Liver (tissue), 9 donors: ENCODE results near the gene MAD2L1. TPM values are rescaled to one million over a fixed set of nuclear protein-coding genes. Genes with fewer than 3 reads are reported as not detected.

Source experiments
- DNase-seq: peaks from one replicate; pipeline ENCODE4 v3.0.0-alpha.2; 2017; ENCODE audit warnings: low spot score
- H3K27ac ChIP-seq, 2 donors: one replicate each; pipeline ENCODE4 v1.7.0; 2013; ENCODE audit warnings: inconsistent platforms in 2 of 2, low read length in 2 of 2, control low read depth in 1 of 2, low read depth in 1 of 2, mild to moderate bottlenecking in 1 of 2
- H3K27me3 ChIP-seq, 4 donors: one replicate each; pipeline versions ENCODE4 v1.6.1 to v1.7.0; 2013; ENCODE audit warnings: low read length in 3 of 4, inconsistent platforms in 1 of 4, mild to moderate bottlenecking in 1 of 4, moderate library complexity in 1 of 4; ENCODE audit not compliant: control insufficient read depth in 4 of 4, insufficient read depth in 4 of 4
- H3K36me3 ChIP-seq, 4 donors: one replicate each; pipeline versions ENCODE4 v1.6.1 to v1.7.0; 2013; ENCODE audit warnings: low read length in 3 of 4, mild to moderate bottlenecking in 3 of 4, low read depth in 1 of 4, moderate library complexity in 1 of 4; ENCODE audit not compliant: control insufficient read depth in 4 of 4, insufficient read depth in 3 of 4
- H3K4me1 ChIP-seq, 4 donors: one replicate each; pipeline versions ENCODE4 v1.6.1 to v1.7.0; 2013; ENCODE audit warnings: low read length in 3 of 4, mild to moderate bottlenecking in 3 of 4, moderate library complexity in 1 of 4; ENCODE audit not compliant: control insufficient read depth in 4 of 4, insufficient read depth in 4 of 4
- H3K4me3 ChIP-seq, 3 donors: one replicate each; pipeline versions ENCODE4 v1.6.1 to v1.7.0; 2013; ENCODE audit warnings: low read length in 3 of 3, control low read depth in 1 of 3, low read depth in 1 of 3, mild to moderate bottlenecking in 1 of 3
- H3K9ac ChIP-seq, 2 donors: one replicate each; pipeline ENCODE4 v1.7.0; 2013; ENCODE audit warnings: low read length in 2 of 2, mild to moderate bottlenecking in 2 of 2, moderate library complexity in 2 of 2, control low read depth in 1 of 2, low read depth in 1 of 2
- H3K9me3 ChIP-seq, 4 donors: one replicate each; pipeline versions ENCODE4 v1.6.1 to v1.7.0; 2013; ENCODE audit warnings: low read length in 3 of 4; ENCODE audit not compliant: control insufficient read depth in 4 of 4
- ATF3 ChIP-seq: IDR thresholded peaks from 2 replicates; pipeline ENCODE4 v1.6.1; 2016; ENCODE audit warnings: antibody characterized with exemption
- CTCF ChIP-seq: fragments of 150-350 bp; IDR thresholded peaks from 2 replicates; pipeline ENCODE4 v1.5.1; 2017; ENCODE audit warnings: improper control_type of control experiment, low read depth, low read length; ENCODE audit not compliant: missing input control
- EGR1 ChIP-seq, 2 donors: IDR thresholded peaks; 2 replicates each; pipeline ENCODE4 v1.6.1; 2016 to 2018; ENCODE audit warnings: antibody characterized with exemption in 2 of 2, low read depth in 2 of 2
- FOXA1 ChIP-seq: IDR thresholded peaks from 2 replicates; pipeline ENCODE4 v1.6.1; 2016; ENCODE audit warnings: antibody characterized with exemption
- FOXA2 ChIP-seq: IDR thresholded peaks from 2 replicates; pipeline ENCODE4 v1.6.1; 2016; ENCODE audit warnings: antibody characterized with exemption
- JUND ChIP-seq, 2 donors: IDR thresholded peaks; 2 replicates each; pipeline ENCODE4 v1.6.1; 2016; ENCODE audit warnings: antibody characterized with exemption in 2 of 2
- MAX ChIP-seq: IDR thresholded peaks from 2 replicates; pipeline ENCODE4 v1.6.1; 2016; ENCODE audit warnings: antibody characterized with exemption
- RAD21 ChIP-seq, 2 donors: IDR thresholded peaks; 2 replicates each; pipeline ENCODE4 v1.6.1; 2016; ENCODE audit warnings: antibody characterized with exemption in 2 of 2, mild to moderate bottlenecking in 2 of 2
- REST ChIP-seq: IDR thresholded peaks from 2 replicates; pipeline ENCODE4 v1.6.1; 2016; ENCODE audit warnings: antibody characterized with exemption, mild to moderate bottlenecking
- RXRA ChIP-seq, 2 donors: IDR thresholded peaks; 2 replicates each; pipeline ENCODE4 v1.6.1; 2017 to 2018; ENCODE audit warnings: antibody characterized with exemption in 2 of 2, mild to moderate bottlenecking in 1 of 2
- SP1 ChIP-seq: IDR thresholded peaks from 2 replicates; pipeline ENCODE4 v1.6.1; 2018; ENCODE audit warnings: antibody characterized with exemption, mild to moderate bottlenecking
- TAF1 ChIP-seq: conservative IDR thresholded peaks from 2 replicates; pipeline ENCODE4 v1.6.1; 2016; ENCODE audit warnings: antibody characterized with exemption, mild to moderate bottlenecking
- YY1 ChIP-seq: IDR thresholded peaks from 2 replicates; pipeline ENCODE4 v1.6.1; 2016; ENCODE audit warnings: antibody characterized with exemption, mild to moderate bottlenecking
- ZBTB33 ChIP-seq: IDR thresholded peaks from 2 replicates; pipeline ENCODE4 v1.6.1; 2016; ENCODE audit warnings: antibody characterized with exemption
- WGBS: extraction: QIAGEN DNeasy Blood & Tissue Kit; methylation state at CpG from one replicate; pipeline ENCODE4 v1.1.7; 2013; 5-methylcytosine and 5-hydroxymethylcytosine counted together
- polyA plus RNA-seq, 2 donors: library from polyadenylated mRNA; stranded (reverse) in 1 of 2; unstranded in 1 of 2; fragments of 200-250 nt in 1 of 2; fragments of >200 nt in 1 of 2; fragmentation: Nextera tagmentation in 1 of 2; extraction: Ambion mirVana in 1 of 2; gene quantifications; one replicate each; pipeline versions ENCODE4 v1.2.1 to v1.2.3, GENCODE V29; 2013 to 2015
- total RNA-seq, 2 donors: library from RNA; depleted of rRNA; stranded (reverse); fragments of >200 nt; gene quantifications; one replicate each; pipeline ENCODE4 v1.2.3, GENCODE V29; 2014
- donor health status: healthy.
- donor health status: healthy.
- donor health status: healthy.
- donor health status: healthy.
- donor health status: healthy.

The MAD2L1 gene
- total and polyA plus RNA-seq, 4 donors = 0.17 to 28.1 (median 2.3) TPM

GRCh38 chr4:120043828-120044227 lies 22.8 kb downstream of the MAD2L1 start (continued):
- TF ChIP-seq ZBTB33 (no peak), FOXA2 (no peak), TAF1 (no peak)

- no peak overlapping the region for H3K9ac ChIP-seq
- no peak for DNase-seq
- H3K4me1 ChIP-seq = no peaks in the 10 kb centered on the region
- no peak overlapping the region for H3K27ac ChIP-seq
- H3K9me3 ChIP-seq = no peaks in the 10 kb centered on the region
- 67% methylated on average over 2 of the region's 2 CpGs for WGBS
- TF ChIP-seq REST = no peak
- no peak for TF ChIP-seq EGR1 (IDR thresholded peaks at IDR 0.05; ENCODE audit: low read depth in 2 of 2)
- no peak for TF ChIP-seq FOXA1
- no peak for TF ChIP-seq YY1
- TF ChIP-seq JUND (IDR thresholded peaks at IDR 0.05) = no peak
- no peak for TF ChIP-seq RXRA (IDR thresholded peaks at IDR 0.05)
- no peak for TF ChIP-seq MAX
- TF ChIP-seq RAD21 (IDR thresholded peaks at IDR 0.05) = no peak
- TF ChIP-seq TAF1 = no peak
- TF ChIP-seq ZBTB33 = no peak
- TF ChIP-seq ATF3 = no peak
- TF ChIP-seq CTCF = no peak
- TF ChIP-seq FOXA2 = no peak
- no peak for TF ChIP-seq SP1
- H3K27me3 ChIP-seq = peaks cover 0 to 9% (median 1%) of the 10 kb centered on the region in 4 donors
- H3K4me3 ChIP-seq = no peak overlapping the region
- no peaks in the 10 kb centered on the region for H3K36me3 ChIP-seq
Measured at GRCh38 chr4:120037411-120037810, 29.2 kb downstream of the MAD2L1 start.
